ENCODE measurements around the gene CTIF.

DNA sequence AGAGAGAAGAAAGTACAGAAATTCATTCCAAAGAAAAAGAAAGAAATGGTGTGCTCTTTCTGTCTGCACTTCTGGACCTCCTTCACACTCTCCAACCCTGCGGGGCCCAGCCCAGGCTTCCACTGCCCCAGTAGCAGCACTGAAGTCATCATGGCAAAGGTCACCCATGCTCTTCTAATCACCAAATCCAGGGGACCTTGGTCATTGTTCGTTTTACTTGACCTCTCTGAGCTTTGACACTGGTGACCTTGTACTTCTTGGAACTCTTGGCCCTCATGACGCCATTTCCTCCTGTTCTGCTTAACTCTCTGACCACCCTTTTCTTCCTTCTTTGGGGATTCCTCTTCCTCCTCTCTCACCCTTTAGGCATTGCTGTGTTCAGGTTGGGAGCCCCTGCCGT lies 306.3 kb downstream of the CTIF start:
- TF ChIP-seq POLR2A (IDR thresholded peaks at IDR 0.05; ENCODE audit: low read depth, low read length) (no peak), TAF1 (IDR thresholded peaks at IDR 0.05; ENCODE audit: borderline replicate concordance, low read depth, low read length) (no peak)
